ENCODE results near the gene COX4I1.

COX4I1 gene

DNA sequence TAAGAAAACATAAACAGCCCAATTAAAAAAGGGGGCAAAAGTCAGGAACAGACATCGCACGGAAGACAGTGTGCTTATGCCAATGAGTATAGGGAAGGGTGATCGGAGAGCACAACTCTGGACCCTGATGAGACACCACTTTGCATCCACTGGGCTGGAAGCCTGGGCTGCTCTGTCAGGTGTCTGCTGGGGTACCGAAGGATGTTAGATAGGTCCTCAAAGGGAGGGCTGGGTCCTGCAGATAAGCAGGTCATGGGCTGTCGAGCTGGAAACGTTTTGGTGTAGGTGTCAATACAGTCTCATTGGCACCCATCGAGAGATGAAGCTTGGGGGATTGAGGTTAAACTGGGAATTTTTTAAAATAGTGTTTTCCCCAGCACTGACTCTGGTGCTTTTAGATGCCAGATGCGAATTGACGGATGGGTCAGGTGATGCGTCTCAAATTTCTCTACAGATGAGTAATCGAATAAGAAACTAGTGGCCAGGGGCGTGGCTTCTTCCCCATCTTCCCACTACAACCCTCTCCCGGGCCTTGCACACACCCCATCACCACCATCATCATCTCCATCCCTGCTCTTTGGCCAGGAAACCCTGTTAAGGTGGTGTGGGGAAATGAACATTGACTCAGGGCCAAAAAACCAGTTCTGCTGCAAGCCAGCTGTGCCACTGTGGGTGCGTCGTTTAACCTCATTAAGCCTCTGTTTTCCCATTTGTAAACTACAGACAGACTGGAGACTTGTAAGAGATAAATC lies 51.7 kb downstream of the COX4I1 start:
- TF ChIP-seq, protein P1, sequence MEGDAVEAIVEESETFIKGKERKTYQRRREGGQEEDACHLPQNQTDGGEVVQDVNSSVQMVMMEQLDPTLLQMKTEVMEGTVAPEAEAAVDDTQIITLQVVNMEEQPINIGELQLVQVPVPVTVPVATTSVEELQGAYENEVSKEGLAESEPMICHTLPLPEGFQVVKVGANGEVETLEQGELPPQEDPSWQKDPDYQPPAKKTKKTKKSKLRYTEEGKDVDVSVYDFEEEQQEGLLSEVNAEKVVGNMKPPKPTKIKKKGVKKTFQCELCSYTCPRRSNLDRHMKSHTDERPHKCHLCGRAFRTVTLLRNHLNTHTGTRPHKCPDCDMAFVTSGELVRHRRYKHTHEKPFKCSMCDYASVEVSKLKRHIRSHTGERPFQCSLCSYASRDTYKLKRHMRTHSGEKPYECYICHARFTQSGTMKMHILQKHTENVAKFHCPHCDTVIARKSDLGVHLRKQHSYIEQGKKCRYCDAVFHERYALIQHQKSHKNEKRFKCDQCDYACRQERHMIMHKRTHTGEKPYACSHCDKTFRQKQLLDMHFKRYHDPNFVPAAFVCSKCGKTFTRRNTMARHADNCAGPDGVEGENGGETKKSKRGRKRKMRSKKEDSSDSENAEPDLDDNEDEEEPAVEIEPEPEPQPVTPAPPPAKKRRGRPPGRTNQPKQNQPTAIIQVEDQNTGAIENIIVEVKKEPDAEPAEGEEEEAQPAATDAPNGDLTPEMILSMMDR (IDR thresholded peaks at IDR 0.05) = no peak
- Histone ChIP-seq H3K27ac (no peak overlapping the region), H3K4me3 (no peak overlapping the region)
- DNase-seq (ENCODE audit: low spot score) = peak; percentile 47

DNA sequence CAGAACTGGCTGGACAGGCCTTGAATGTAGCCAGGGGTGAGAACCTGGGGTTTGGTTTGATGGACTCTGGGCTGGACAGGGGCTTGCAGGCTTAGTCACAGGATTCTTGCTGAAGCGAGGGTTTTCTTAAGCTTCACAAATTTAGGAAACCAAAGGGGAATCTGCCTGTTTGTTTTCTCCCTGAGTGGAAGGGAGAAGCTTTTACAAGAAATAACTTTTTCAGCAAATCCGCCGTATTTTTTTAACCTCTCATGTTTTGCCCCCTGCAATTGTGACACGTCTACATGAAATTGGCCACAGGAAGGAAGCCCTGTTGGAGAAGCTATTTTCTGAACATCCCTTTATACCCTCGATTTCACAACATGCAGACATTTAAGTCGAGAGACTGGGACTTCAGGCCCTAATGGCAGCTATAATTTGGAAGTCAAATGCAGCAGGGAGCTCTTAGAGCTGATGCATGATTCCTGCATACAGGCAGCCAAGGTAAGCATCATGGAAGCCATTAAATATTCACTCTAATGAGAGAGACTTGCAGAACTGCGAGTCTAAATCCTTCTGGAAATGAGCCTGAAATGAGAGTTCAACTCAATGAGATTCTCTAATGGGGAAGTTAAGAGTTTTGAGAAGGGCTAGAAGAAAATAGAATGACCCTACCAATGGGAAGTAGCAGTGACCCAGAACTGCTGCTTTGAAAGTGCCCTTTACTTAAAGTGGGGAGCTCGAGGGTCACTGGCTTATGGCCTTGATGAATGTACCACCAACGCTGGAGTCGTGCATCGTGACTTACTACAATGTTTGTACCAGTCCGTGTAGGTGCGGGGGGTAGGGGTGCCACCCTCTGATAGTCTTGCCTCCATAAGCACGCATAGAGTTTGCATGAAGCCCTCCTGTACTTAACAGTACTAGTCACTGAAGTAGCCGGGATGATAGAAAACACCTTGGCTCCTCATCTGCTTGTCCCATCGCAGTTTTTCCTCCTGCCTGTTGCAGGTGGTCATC lies 54.4 kb downstream of the COX4I1 start:
- DNase-seq (ENCODE audit: low spot score) = no peak
- TF ChIP-seq, protein P1 (IDR thresholded peaks at IDR 0.05) = no peak
- peak overlapping the region in 1 of 2 donors; percentile 33 for H3K27ac ChIP-seq
- H3K4me3 ChIP-seq = no peak overlapping the region

DNA sequence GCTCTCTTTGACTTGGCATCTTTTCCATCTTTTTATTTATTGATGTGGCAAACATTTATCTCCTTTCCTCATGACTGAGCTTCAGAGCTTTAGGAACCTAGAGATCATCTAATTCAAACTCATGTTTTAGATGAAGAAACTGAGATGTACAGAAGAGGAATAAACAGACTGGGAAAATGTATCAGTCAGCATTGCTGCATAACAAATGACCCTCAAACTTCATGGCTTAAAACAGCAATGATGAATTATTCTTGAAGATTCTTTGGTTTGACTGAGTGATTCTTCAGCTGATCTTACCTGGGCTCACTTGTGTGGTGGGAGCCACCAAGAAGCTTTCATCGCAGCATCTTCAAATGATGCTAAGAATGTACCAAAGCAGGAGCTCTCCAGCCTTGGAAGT lies 55.4 kb downstream of the COX4I1 start:
- no peak overlapping the region for H3K27ac ChIP-seq
- no peak overlapping the region for H3K4me3 ChIP-seq
- no peak for DNase-seq (ENCODE audit: low spot score)
- TF ChIP-seq, protein P1 (IDR thresholded peaks at IDR 0.05) = no peak

DNA sequence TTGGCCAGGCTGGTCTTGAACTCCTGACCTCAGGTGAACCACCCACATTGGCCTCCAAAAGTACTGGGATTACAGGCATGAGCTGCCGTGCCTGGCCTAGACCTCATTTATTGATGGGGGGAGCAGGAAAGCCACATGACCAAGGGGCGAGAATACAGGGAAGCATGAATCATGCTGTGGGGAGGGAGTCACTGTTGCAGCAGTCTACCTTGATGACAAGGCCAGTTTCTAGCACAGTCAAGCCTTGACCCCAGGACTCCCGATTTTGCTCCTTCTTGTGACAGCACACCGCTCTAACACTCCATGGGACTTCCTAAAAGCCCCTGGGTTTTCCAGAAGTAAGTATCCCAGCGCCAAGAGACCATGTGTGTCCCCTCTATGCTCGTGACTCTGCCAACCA lies 56.6 kb downstream of the COX4I1 start:
- DNase-seq (ENCODE audit: low spot score) = no peak
- H3K27ac ChIP-seq = no peak overlapping the region
- TF ChIP-seq, protein P1 (IDR thresholded peaks at IDR 0.05) = no peak
- H3K4me3 ChIP-seq = no peak overlapping the region

DNA sequence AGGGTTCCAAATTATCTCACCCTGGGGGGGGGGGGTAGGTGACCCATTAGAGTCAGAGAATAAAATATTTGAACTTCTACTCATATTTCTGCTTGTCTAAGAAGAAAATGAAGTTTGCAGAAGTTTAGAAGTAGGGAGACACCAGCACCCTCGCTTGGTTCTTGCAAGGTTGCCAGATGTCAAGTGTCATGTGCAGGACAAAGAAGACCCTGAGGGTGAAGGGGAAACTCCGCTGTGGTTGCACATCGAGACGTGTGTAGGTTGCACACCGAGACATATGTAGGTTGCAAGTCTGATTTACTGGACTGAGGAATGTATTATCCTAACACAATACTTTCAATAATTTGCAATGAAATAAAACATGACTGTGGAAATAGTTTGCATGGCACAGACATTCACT lies 57.1 kb downstream of the COX4I1 start:
- TF ChIP-seq, protein P1 (IDR thresholded peaks at IDR 0.05) = no peak
- DNase-seq (ENCODE audit: low spot score) = no peak
- no peak overlapping the region for H3K27ac ChIP-seq
- H3K4me3 ChIP-seq = no peak overlapping the region
